Stimulated activated CD4-positive, alpha-beta T cell treated with anti-CD3 and anti-CD28 coated beads, Interleukin-12 subunit alpha, Interleukin-12 subunit beta, amount 100 ng/mL, for 24 hours (primary cell): ENCODE data around the gene ORAI2.
"Not testable (repeated sequence)": the region's sequence is repeated elsewhere in the genome, so short reads cannot be mapped to it uniquely, and the experiment has no call there.

Experiments used
- DNase-seq, 2 experiments: peaks; one replicate each; pipeline ENCODE4 v3.0.0-alpha.2; 2020; ENCODE audit warnings: low read depth in 2 of 2

ORAI2 gene

GRCh38 chr7:102498321-102498720 is 64.9 kb downstream of the ORAI2 start:
- DNase-seq = not testable (repeated sequence)

- not testable (repeated sequence) for DNase-seq
Measured at GRCh38 chr7:102503141-102503540, 69.8 kb downstream of the ORAI2 start.

GRCh38 chr7:102505298-102506185 is 72.2 kb downstream of the ORAI2 start:
- not testable (repeated sequence) for DNase-seq
